ENCODE results near the gene MAP3K1.

DNA sequence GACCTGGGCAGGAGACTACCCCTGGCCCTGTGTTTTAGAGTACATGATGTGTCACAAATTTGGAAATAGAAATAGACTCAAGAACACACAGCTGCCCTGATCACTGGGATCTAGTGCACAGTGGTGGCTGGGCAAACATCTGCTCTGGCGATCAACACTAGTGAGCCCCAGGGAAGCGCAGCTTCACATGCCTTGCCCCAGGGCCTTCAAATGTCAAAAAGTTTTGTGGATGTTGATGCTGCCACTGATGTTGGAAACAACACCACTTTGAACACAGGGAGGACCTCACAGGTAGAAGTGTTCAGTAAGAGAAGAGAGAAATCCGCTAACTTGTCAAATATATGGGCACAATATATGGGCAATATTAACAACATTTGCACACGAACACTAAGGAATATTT, 7.1 kb upstream of the MAP3K1 start:
- TF ChIP-seq, protein P1, sequence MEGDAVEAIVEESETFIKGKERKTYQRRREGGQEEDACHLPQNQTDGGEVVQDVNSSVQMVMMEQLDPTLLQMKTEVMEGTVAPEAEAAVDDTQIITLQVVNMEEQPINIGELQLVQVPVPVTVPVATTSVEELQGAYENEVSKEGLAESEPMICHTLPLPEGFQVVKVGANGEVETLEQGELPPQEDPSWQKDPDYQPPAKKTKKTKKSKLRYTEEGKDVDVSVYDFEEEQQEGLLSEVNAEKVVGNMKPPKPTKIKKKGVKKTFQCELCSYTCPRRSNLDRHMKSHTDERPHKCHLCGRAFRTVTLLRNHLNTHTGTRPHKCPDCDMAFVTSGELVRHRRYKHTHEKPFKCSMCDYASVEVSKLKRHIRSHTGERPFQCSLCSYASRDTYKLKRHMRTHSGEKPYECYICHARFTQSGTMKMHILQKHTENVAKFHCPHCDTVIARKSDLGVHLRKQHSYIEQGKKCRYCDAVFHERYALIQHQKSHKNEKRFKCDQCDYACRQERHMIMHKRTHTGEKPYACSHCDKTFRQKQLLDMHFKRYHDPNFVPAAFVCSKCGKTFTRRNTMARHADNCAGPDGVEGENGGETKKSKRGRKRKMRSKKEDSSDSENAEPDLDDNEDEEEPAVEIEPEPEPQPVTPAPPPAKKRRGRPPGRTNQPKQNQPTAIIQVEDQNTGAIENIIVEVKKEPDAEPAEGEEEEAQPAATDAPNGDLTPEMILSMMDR (IDR thresholded peaks at IDR 0.05; ENCODE audit: low read depth, low read length): no peak
- TF ChIP-seq EZH2phosphoT487 (IDR thresholded peaks at IDR 0.05; ENCODE audit: low read depth): no peak

Measured in OCI-LY3 (cell line).